Measurements from ENCODE around the gene SCN2B.
A peak's percentile ranks its signal among the peaks of the same experiment; 100 is the strongest.

SCN2B gene

GRCh38 chr11:118175993-118176777 lies at the start of gene SCN2B:
SCN2B (minus strand) TSS chr11:118176639; CDS start chr11:118176431, 208 bp downstream.
- DNase-seq (ENCODE audit: extremely low read depth in 1 of 2, low read depth in 1 of 2): no peak

GRCh38 chr11:118224511-118225188 lies 48.2 kb upstream of the SCN2B start, which contains the start of gene JAML:
JAML (minus strand) TSS chr11:118225011; CDS start chr11:118214866, 10,145 bp downstream.
- peak in 1 of 2 donors; percentile 32 for DNase-seq (ENCODE audit: extremely low read depth in 1 of 2, low read depth in 1 of 2)

- no peak for DNase-seq (ENCODE audit: extremely low read depth in 1 of 2, low read depth in 1 of 2)
Observed at GRCh38 chr11:118223992-118224391, 47.6 kb upstream of the SCN2B start.

GRCh38 chr11:118223570-118223969 lies 47.1 kb upstream of the SCN2B start:
- no peak for DNase-seq (ENCODE audit: extremely low read depth in 1 of 2, low read depth in 1 of 2)

GRCh38 chr11:118222437-118222836 lies 46.0 kb upstream of the SCN2B start:
- DNase-seq (ENCODE audit: extremely low read depth in 1 of 2, low read depth in 1 of 2): no peak

- no peak for DNase-seq (ENCODE audit: extremely low read depth in 1 of 2, low read depth in 1 of 2)
Observed at GRCh38 chr11:118221419-118221818, 45.0 kb upstream of the SCN2B start.

GRCh38 chr11:118219732-118220131 lies 43.3 kb upstream of the SCN2B start:
- DNase-seq (ENCODE audit: extremely low read depth in 1 of 2, low read depth in 1 of 2): no peak

- no peak for DNase-seq (ENCODE audit: extremely low read depth in 1 of 2, low read depth in 1 of 2)
Observed at GRCh38 chr11:118219244-118219643, 42.8 kb upstream of the SCN2B start.

- no peak for DNase-seq (ENCODE audit: extremely low read depth in 1 of 2, low read depth in 1 of 2)
Observed at GRCh38 chr11:118217575-118217974, 41.1 kb upstream of the SCN2B start.

GRCh38 chr11:118216621-118217481 lies 40.4 kb upstream of the SCN2B start:
- no peak for DNase-seq (ENCODE audit: extremely low read depth in 1 of 2, low read depth in 1 of 2)

GRCh38 chr11:118215765-118216164 lies 39.3 kb upstream of the SCN2B start:
- DNase-seq (ENCODE audit: extremely low read depth in 1 of 2, low read depth in 1 of 2): no peak

- no peak for DNase-seq (ENCODE audit: extremely low read depth in 1 of 2, low read depth in 1 of 2)
Observed at GRCh38 chr11:118215262-118215661, 38.8 kb upstream of the SCN2B start.

GRCh38 chr11:118214210-118214914 lies 37.9 kb upstream of the SCN2B start:
- DNase-seq (ENCODE audit: extremely low read depth in 1 of 2, low read depth in 1 of 2): no peak

- DNase-seq (ENCODE audit: extremely low read depth in 1 of 2, low read depth in 1 of 2): no peak
Observed at GRCh38 chr11:118213781-118214180, 37.3 kb upstream of the SCN2B start.

- no peak for DNase-seq (ENCODE audit: extremely low read depth in 1 of 2, low read depth in 1 of 2)
Observed at GRCh38 chr11:118213201-118213600, 36.8 kb upstream of the SCN2B start.

- DNase-seq (ENCODE audit: extremely low read depth in 1 of 2, low read depth in 1 of 2): no peak
Observed at GRCh38 chr11:118212781-118213191, 36.3 kb upstream of the SCN2B start.

GRCh38 chr11:118212131-118212725 lies 35.8 kb upstream of the SCN2B start:
- DNase-seq (ENCODE audit: extremely low read depth in 1 of 2, low read depth in 1 of 2): no peak

- DNase-seq (ENCODE audit: extremely low read depth in 1 of 2, low read depth in 1 of 2): no peak
Observed at GRCh38 chr11:118211006-118211405, 34.6 kb upstream of the SCN2B start.

- no peak for DNase-seq (ENCODE audit: extremely low read depth in 1 of 2, low read depth in 1 of 2)
Observed at GRCh38 chr11:118210323-118210722, 33.9 kb upstream of the SCN2B start.

- no peak for DNase-seq (ENCODE audit: extremely low read depth in 1 of 2, low read depth in 1 of 2)
Observed at GRCh38 chr11:118209033-118209432, 32.6 kb upstream of the SCN2B start.
